Stimulated activated CD4-positive, alpha-beta T cell treated with anti-CD3 and anti-CD28 coated beads, Interleukin-2, amount 100 ng/mL, for 24 hours (primary cell): ENCODE results near the gene AGMO.

Source experiments
- DNase-seq, 2 donors: peaks; one replicate each; pipeline ENCODE4 v3.0.0-alpha.2; 2020

Gene AGMO

DNA sequence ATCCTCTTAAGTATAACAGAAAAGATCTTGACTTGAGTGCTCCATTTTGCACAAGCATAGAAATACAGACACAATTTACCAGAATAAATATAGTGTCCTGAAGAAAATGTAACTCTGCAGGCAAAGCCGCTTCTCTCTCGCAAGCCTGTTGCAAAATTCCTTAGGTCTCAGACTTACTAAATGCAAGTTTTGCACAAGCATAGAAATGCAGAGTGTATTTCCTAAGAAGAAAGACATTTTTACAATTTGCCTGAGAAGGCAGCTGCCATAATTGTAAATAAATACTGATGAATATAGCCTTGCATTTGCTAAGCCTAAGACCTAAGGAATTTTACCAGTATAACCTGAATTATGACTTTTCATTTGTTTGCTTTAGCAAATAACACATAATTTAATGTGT is 67.1 kb downstream of the AGMO start:
- DNase-seq, result no peak

DNA sequence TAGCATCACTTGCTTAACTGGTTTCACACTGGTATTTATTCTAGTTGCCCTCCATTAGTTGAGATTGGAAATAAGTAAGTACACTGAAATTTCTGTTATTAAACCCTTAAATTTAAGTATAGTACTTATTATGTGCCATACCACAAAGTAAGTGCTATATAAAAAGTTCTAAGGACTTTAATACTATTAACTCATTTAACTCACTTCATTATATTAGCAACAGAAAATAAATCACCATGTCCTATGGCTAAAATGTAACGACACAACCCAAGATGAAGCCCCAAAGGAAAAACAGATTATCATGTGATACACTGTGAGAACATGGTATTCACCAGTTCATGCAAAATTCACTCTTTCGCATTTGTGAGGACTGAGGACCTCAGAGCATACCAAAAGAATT is 70.5 kb downstream of the AGMO start:
- DNase-seq, result no peak

DNA sequence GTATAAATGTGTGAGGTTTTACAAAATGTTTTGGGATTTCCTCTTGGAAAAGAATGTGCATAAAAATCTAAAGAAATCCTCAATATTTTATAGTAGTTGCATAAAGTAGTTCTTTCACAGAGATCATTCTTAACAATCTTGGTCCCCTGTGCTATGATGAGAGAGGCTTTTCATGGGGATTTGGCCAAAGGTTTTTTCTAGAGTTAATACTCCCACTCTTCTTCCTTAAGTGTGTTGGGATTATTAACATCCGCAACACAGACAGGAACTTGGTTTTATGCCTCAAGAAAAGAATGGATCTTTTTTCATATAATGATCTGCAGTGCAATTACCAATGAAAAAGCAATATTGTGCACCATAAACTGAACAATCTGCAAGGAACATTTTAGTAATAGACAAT is 71.5 kb downstream of the AGMO start:
- no peak for DNase-seq

DNA sequence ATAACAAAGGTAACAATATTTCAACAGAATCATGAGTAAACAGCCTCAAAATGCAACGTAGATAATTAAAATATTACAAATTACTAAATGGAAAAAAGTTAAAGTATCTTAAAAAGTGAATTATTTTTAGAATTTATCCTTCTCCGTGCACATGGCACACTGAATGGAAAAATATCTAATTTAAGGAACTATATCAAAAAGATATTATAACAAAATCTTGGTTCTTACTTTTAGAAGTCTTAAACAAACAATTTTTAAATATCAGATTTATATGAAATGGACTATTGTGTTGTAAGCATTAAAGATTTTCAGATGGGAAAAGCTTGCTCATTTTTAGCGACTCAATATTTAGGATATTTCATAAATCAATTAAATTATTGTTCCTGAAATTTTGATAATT is 72.0 kb downstream of the AGMO start:
- no peak for DNase-seq

DNA sequence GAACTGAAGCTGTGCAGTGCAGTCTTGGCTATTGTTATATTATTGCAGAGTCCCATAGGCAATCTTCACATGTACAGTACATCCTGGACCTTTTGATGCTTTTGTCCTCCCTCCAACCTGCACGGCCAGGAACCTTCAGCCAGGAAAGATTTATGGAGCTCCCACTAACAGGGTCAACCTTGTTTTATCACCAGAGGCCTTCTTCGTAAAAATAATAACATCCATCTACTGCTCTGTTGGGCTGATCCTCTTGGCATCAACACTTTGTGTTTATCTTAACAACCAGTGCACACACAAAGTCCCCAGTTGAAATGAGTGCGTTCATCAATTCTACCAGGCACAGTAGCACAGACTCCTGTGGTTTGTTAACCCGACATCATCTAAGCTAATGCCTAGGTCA is 72.4 kb downstream of the AGMO start:
- DNase-seq, result no peak

DNA sequence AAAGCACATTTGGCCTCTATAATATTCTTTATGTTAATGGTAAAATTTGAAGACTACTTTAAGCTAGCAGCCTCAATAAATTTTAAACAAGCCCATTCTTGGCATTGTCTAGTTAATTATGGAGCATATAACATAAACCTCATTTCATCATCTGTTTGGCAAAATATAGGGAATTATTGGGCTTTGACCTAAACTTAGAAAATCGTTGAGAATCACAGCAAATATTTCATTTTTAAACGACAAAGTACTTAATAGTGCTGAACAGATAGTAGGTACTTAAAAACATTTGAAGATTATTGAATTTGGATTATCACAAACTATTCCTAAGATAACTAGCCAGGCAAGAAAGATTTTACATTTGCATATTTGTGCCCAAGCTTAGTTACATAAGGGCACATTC is 73.4 kb downstream of the AGMO start:
- no peak for DNase-seq

DNA sequence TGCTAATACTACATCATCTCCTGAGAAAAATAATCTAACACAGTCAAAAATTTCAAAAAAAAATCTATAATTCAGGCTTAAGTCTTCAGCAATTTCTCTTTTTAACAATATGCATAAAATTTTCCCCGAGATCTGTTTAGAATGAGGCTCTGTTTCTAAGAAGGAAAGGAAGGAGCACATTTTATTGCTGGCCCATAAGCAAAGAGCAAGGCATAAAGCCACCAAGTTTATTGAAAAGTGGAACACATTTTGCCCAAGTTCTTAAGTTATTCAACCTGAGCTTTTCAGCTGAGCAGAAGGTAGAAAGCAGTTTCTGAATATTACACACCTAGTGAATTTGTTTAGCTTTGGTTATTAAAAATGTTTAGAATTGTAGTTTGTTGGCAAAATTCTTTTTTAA is 73.9 kb downstream of the AGMO start:
- DNase-seq, result no peak

DNA sequence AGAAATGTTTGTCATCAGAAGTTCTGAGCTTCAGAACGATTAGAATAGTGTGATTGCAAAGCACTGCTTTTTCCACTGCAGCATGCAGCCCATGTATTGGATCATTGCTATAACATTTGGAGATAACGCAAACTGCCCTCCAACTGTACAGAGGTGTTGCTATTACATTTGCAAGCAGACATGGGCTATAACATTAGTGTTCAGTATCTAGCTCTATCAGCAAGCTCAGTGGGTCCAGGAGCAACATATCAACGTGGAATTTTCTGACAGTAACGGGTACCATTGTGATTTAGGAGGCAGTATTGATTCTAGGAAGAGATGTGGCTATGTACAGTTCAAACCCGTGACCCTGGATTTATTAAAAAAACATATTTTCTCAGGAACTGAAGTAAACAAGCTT is 75.8 kb downstream of the AGMO start:
- DNase-seq, result no peak

DNA sequence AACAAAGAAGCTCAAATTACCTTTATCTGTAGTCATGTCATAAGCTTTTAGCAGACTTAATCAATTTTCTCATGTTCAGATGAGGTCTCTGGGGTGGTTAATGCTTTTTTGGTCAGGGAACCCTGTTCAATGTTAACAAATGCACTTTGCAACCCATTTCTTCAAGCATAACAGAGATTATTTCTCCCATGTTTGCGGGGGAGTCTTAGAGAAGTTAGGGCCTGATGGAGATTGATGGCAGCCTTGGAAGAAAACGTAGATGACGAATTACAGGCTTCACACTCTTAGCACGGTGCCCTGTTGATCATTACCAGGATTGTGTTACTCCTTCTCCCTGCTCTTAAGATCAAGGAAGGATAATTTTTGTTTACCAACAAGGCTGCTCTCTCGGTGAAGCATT is 76.4 kb downstream of the AGMO start:
- no peak for DNase-seq

DNA sequence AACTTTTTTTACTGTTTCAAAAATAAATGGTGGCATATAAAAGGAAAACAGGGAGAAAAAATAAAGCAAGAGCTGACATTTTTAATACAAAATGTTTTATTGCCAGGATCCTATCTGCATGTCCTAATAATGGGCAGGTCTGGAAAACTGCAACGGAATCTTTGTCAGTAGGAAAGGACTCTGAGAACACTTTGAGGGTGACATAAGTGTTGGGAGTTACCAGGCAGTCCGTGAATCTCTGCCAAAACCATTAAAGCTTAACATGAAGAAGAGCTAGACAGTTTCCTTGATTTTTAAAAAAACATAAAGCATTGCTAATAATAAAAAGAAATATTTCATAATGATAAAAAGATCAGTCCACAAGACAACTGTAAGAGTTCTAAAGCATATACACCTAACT is 80.7 kb downstream of the AGMO start:
- DNase-seq, result no peak

DNA sequence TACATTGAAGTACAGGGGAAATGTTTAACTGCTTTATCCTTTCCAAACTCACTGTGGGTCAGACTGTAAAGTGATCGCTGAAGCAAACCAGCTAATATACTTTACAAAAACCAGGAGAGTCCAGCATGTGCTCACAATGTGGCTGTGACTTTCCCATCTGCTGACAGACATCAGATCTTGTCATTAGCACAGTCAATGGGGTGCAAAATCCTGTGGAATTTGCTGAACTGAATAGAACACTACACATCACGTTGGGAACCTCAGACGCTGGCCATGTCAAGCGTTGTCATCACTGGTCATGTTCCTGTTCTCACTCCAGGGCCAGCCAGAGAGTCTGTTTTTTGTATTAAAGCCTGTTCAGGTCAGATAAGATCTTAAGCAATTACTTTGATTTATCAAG is 83.4 kb downstream of the AGMO start:
- no peak for DNase-seq

DNA sequence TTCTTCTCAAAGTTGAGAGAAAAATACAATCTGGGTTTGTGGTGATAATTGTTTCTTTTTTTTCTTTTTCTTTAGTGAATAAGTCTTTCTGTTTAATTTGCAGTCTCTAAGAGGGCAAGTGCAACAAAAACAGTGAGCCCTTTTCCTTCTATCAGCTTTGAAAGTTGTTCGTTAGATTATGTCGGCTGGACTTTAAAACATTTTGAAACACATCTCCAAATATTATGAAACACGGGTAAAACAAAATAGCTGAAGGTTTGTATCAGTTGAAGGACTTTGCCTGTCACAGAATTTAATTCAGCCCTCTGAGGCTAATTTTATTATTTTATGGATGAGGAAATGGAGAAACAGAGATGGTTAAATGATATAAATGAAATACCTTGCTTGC is 85.3 kb downstream of the AGMO start:
- no peak for DNase-seq

DNA sequence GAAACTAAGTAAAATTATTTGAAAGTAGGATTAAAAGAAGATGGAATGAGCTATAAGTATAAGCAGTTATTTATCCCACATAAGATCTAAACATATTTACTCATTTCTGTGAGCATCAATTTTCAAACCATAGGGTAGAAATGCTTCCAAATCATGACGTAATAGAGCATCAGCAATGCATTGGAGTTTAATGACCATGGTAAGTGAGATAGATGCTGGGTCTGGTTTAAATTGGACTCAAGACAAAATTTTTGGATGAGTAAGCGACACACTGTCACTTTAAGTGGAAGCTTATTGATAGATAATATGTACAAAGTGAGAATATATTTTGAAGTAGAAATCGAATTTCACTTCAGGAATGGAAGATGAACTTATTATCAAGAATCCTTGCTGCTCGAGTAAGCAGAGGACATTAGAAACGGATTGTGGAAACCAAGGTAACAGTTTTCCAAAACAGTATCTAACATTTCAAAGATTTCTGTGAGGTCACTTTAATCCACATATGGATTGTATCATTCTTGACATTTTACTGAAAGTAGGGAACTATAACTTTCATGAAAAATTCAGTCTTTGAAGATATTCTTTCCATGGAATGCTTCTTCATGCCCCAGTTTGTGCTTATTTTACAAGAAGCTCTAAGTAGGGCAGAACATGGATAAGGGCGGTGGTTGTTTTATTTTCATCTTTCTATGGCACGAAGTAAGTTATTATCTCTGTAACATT is 85.8 kb downstream of the AGMO start:
- no peak for DNase-seq

DNA sequence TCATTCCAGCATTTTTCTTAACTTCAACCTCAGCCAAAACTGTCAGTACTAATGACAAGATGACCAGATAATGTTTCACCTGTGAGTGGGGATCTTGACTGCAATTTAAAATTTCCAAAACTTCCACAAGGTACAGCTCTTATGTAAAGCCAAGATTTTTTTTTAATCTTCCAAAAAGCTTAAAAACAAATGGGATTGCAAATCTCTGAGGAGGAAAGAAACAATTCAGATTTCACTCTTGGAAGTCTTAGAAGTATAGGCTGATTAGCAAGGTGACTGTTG is 90.2 kb downstream of the AGMO start:
- DNase-seq, result no peak

DNA sequence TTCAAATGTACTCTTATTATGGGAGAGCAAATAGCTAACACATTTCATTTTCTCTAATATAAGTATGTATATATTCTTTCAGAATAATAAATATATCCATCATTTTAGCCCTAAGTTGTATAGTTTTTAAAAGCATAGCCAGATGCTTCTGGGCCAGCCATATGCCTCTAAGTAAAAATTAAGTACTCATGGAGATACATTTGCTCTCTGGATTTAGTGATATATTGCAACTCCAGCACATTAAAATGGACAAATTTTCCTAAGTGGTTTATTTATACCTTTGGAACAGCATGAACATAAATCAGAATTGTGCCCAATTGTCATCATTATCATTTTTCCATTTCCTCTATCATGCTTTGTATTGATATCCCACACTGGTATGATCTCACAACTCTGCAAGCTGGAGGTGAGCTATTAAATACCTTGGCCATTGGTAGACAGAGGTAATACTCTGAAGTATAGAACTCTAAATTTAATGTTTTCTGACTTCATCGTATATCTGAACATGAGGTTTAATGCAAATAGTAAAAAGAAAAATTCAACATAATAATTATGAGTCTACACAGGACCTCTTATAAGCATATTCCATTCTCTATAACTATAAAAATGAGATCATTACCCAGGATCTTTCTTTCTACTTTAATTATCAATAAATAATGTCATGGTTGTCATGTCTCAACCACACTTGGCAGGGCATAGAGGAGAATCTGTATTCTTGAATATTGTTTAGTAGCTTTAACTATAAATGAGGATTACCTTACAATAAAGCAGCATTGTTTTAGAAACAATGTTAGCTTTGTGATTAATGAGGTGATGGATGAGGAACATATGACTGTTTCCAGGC is 90.8 kb downstream of the AGMO start:
- DNase-seq, result no peak

DNA sequence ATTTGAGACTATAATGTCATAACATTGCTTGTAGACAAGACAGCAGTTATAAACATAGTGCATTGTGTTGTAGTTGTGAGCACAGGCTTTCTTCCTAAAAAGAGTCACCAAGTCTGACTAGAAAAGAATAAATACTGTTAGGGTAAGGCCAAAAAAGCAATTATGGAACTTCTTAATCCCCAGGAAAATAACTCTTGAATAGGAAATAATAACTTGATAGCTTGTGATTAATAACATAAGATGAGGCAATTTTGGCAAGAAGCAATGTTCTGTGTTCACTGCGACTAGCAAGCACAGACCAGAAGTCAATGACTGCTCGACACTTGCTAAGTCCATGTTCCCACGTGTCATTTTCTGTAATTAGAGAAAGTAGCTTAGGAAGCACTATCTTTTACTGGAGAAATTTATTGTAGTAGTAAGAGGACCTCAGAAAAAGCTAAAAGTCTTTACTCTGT is 97.1 kb downstream of the AGMO start:
- DNase-seq, result no peak

DNA sequence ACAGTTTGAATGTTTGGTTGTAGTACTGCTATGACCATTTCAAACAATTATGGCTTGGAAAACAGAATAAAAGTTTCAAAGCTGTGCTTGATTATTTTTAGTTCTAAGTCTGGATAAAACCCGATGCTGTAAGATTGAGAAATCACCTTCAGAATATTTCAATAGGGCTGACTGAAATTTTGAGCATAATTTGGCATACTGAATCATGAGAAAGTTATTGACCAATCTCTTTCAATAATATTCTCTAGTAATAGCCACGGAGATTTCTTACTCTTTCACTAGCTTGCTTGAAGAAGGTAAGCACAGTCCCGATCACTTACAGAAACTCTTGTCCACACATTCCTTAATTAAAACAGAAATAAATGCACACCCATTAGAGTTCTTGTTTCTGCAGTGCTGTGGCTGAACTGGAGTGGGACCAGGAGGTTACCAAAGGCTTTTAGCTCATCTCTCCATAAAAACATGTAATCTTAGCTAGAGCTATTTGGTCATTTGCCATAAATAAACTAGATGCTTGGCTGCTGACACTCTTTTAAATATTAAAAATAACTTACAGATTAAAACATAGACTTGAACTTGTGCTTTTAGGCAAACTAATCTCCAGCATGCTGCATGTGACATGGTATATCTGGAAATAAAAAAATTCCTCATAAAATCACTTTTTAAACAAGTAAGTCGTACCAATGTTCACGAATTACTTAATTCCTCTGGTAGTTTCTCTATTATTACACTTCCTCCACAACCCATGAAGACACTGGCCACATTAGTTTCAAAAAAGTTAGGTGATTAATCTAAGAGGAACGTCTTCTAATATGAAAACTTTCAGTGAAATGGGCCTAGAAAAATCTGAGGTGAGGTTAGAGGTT is 97.8 kb downstream of the AGMO start:
- no peak for DNase-seq

DNA sequence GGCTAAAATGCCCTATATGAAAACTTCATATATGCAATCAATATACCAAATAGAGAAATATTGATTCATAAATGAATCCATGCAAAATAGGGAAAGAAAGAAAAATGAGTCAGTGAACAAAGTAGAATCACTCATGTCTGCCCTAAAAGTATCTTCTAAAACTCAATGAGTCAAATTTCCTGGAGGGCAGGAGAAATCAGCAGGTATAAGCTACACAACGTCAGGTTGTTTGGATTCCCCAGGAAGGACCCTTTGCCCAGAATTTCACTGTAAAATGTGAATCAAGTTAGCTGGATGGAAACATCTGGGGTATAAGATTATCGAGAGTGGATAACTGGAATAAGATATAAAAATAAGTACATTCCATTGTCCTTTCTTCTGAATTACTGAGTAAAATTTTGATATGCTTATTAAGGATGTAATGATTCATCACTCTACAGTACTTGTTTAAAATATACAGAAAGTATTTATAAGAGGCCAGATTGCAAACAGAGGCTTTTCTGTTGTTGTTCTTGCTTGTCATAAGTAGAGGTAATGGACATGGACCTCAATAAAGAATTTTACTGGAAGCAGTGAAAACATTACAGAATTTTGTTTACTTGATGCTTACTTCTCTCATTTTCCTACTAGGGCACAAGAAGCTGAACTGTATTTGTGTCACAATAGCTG is 99.0 kb downstream of the AGMO start:
- no peak for DNase-seq

DNA sequence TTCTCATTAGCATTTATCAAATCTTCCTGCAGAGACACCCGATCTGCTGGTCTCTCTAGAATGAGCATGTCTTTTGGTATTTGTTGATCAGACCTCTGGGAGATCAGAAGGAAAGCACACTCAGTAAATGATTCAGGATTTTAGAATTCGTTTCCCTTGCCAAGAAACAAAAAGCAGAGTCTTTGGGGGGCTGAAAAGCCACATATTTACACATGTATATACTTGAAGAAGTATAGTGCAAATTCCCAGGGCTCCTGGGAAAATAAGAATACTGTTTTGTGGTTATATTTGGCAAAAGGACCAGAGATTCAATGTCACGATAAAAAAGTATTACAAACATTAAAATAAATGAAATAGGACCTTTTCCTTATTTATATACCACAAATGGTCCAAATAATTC is 100.2 kb downstream of the AGMO start:
- DNase-seq, result no peak

DNA sequence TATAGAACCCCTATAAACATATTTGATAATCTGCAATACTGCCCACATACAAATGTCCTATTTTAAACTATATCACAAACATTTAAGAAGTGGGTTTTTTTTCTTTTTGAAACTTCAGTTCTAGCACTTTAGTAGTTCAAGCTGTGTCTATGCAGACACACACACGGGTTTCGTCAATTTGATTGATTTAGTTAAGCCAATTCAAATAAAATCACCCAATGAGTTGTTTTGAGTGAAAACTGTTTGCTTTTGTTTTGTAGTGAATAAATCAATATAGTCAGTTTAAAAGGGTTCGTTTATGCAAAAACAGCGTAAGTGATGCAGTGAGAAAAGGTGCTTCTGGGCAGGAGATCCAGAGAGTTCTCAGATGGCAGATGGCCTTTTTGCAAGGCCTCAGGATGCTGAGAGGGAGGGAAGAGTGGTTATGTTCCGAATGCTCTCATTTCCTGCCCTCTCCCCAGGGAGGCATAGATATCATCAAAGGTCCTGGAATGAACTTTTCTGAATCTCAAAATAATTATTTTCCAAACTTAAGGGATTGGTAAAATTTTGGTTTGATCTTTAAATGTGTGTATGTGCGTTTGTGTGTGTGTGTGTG is 102.7 kb downstream of the AGMO start:
- DNase-seq, result no peak

DNA sequence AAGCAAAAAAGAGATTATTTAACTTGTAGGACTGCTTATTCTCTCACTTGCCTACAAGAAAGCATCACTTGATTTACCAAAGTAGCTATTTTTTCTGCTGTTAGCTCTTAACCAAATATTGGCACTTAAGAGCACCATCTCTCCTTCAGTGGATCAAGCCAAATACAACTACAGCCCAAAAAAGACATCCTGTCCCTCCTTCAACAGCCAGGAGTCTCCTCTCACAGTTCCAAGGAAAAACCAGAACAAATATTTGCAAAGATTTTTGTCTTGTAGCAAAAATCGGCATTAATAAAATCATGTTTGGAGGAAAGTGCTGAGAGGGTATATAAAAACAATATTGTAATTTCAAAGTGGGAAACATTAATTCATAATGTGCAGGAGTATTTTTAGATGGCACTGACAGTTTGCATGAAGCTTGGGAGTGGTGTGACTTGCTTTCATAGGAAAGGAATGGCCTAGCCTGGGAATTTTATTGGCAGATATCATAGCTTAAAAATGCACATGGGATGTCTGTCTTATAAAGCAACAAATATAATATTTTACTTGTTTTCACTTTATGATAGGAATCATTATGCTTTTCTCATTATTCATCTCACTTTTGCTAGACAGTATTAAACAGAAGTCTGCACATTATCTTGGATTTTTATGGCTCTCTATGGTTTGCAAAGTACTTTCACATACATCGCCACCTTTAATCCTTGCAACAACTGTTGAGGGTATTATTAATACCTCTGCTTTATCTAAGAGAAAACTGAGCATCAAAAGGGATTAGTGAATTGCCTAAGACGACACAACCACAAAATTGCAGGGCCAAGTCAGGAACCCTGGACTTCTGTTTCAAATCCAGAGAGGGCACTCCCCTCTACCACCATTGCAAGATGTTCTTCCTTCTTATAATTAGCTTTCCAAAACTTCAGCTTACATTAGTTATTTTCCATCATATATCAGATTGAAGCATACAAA is 103.5 kb downstream of the AGMO start:
- DNase-seq, result no peak

DNA sequence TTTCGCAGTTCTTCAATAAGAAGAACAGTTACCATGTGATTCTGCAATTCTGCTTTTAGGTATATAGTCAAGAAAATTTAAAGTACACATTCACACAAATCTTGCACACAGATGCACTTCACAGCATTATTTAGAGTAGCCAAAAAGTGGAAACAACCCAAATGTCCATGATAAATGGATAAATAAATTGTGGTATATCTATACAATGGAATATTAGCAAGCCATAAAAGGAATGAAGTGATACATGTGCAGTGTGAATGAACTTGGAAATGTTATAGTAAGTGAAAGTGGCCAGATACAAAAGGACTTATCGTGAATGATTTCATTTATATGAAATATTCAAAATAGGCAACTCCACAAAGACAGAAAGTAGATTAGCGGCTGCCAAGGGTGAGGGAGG is 109.1 kb downstream of the AGMO start:
- DNase-seq, result no peak
